ENCODE results near the gene ENKD1.

Gene ENKD1

DNA sequence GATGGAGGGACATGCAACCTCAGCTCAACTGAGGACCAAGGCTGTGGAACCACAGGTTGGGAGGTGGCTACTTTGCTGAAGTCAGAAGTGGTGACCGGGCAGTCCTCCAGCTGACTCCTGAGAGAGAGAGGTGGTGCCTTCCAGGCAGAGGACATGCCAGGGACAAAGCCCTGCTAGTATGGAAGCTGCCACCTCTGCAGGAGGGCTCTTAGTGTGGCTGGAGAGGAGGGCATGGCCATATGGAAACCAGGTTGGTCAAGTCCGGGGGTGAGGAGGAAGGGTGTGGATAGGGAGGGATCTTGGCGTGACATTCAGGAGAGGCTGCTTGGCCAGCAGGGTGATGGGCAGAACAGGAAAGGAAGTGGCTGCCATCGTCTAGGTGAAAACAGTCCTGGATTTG lies 5.8 kb upstream of the ENKD1 start:
- ChIA-PET CTCF (interaction anchor here (0.6 to 3.5 kb wide), 15 partner anchors 10 to 522 kb away, joined by 3 to 17 read pairs (median 4); partner anchors contain the start of gene NRN1L), POLR2A (ENCODE audit: low non-redundant PET) (no interaction called here)
- no peak for DNase-seq (ENCODE audit: low spot score)
- H3K27ac ChIP-seq, result peak overlapping the region; percentile 60
- TF ChIP-seq CTCF (conservative IDR thresholded peaks at IDR 0.05; ENCODE audit: low read depth), result no peak

DNA sequence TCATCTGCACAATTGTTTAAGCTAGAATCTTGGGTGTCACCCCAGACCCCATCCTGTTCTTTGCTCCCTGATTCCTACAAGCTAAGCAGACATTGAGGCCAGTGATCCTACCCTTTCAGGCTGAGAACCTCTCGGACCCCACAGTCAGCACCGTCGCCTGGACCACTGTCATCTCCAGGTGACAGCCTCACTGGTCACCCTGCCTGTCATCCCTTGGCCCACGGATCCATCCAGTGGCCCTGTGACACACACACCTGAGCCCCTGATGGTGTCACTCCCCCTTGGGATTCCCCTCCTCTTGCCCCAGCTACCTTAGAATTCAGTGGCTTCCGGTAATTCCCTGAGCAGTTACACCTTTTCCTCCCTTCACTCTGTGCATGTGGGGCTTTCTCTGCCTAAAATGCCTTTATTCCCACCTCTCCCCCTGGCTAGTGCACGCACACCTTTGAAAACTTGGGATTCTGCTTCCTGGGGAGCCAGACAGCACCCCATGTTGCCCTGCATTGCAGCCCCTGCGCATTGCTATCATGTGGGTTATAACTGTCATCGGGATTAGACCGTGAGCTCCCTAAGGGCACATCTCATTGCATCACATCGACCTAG lies 3.0 kb upstream of the ENKD1 start:
- CTCF ChIA-PET, result interaction anchor here (0.6 to 1.1 kb wide), 3 partner anchors 80 to 149 kb away, joined by 3 to 4 read pairs (median 3); no protein-coding TSS in a partner anchor
- POLR2A ChIA-PET (ENCODE audit: low non-redundant PET), result no interaction called here
- peak overlapping the region; percentile 80 for H3K27ac ChIP-seq
- no peak for TF ChIP-seq CTCF (conservative IDR thresholded peaks at IDR 0.05; ENCODE audit: low read depth)
- DNase-seq (ENCODE audit: low spot score), result no peak

DNA sequence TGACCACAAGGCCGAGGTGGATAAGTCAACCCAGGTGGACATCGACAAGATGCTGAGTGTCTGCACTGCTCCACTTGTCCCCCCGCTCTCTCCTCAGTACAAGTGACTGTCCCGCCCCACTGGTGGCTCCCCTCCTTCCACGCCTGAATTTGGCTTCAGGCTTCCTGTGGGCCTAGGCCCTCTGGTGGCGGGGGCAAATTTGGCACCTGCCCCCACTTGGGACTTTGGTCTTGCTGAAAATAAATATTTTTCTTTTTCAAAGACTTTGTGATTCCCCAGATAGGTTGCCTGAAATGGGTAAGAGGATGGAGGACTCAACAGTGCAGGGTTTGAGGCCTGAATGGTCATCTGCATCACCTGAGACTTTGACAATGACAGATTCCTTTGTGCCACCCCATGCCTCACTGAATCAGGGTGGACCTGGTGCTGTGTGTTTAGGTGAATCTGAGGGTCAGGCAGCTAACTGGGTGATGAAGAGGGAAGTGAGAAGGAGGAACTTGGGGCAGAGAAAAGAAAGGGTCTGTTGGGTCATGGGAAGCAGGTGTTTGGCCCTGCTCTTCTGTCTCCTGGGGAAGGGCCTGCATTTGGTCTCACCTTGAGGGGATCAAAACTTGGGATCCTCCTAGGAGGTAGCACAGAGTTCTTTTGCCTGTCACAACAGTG lies 2.1 kb upstream of the ENKD1 start:
- no peak for DNase-seq (ENCODE audit: low spot score)
- ChIA-PET POLR2A (ENCODE audit: low non-redundant PET) (no interaction called here), CTCF (interaction anchor here (0.5 to 3.1 kb wide), 9 partner anchors 8 to 201 kb away, joined by 3 to 15 read pairs (median 4); no protein-coding TSS in a partner anchor)
- H3K27ac ChIP-seq, result peak overlapping the region; percentile 80
- TF ChIP-seq CTCF (conservative IDR thresholded peaks at IDR 0.05; ENCODE audit: low read depth), result no peak

GRCh38 chr16:67667817-67668494 lies 1.4 kb upstream of the ENKD1 start:
- POLR2A ChIA-PET (ENCODE audit: low non-redundant PET), result no interaction called here
- TF ChIP-seq CTCF (conservative IDR thresholded peaks at IDR 0.05; ENCODE audit: low read depth), result peak; percentile 71

GRCh38 chr16:67667453-67667816 lies 885 bp upstream of the ENKD1 start:
- POLR2A ChIA-PET (ENCODE audit: low non-redundant PET), result no interaction called here
- peak overlapping the region; percentile 80 for H3K27ac ChIP-seq
- TF ChIP-seq CTCF (conservative IDR thresholded peaks at IDR 0.05; ENCODE audit: low read depth), result no peak
- DNase-seq (ENCODE audit: low spot score), result no peak
- CTCF ChIA-PET, result interaction anchor here (0.7 to 3.1 kb wide), 4 partner anchors 120 to 203 kb away, joined by 3 to 15 read pairs (median 6); no protein-coding TSS in a partner anchor

More at GRCh38 chr16:67667817-67668494, 1.4 kb upstream of the ENKD1 start:
- H3K27ac ChIP-seq, result peak overlapping the region; percentile 80
- DNase-seq (ENCODE audit: low spot score), result peak; percentile 90
- CTCF ChIA-PET, result interaction anchor here (0.5 to 3.1 kb wide), 10 partner anchors 9 to 202 kb away, joined by 3 to 15 read pairs (median 4); no protein-coding TSS in a partner anchor

DNA sequence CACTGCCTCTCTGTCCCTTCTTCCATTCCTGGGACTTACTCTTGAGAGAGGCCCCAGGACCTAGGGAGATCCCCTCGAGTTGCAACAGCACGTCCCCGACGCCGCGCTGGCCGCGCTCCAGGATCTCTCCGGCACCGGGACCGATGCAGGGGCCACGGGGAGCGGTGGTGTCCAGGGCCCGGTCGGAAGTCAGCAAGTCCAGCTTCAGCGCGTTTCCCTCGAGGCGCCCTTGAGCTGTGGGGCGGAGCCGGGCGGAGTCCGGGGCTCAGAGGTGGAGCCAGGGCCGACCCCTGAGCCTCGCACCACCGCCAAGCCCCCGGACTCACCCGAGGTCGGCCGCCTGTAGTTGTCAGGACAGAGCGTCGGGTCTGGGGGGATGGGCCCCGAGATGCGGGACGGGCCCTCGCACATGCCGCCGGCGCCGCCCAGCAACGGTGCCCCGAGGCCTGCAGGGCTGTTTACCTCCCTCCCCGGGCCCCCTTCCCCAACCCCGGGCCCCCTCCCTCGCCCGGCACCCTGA lies 458 bp downstream of the ENKD1 start:
- ChIA-PET POLR2A (ENCODE audit: low non-redundant PET) (no interaction called here), CTCF (interaction anchor here (0.5 to 3.1 kb wide), 3 partner anchors 119 to 267 kb away, joined by 3 to 15 read pairs (median 3); no protein-coding TSS in a partner anchor)
- H3K27ac ChIP-seq, result peak overlapping the region; percentile 80
- TF ChIP-seq CTCF (conservative IDR thresholded peaks at IDR 0.05; ENCODE audit: low read depth), result no peak
- no peak for DNase-seq (ENCODE audit: low spot score)

All from RWPE1 (cell line).